ENCODE measurements around the gene CRLF3.
A peak's percentile ranks its signal among the peaks of the same experiment; 100 is the strongest.
"Not testable (repeated sequence)": the region's sequence is repeated elsewhere in the genome, so short reads cannot be mapped to it uniquely, and the experiment has no call there.

Gene CRLF3

DNA sequence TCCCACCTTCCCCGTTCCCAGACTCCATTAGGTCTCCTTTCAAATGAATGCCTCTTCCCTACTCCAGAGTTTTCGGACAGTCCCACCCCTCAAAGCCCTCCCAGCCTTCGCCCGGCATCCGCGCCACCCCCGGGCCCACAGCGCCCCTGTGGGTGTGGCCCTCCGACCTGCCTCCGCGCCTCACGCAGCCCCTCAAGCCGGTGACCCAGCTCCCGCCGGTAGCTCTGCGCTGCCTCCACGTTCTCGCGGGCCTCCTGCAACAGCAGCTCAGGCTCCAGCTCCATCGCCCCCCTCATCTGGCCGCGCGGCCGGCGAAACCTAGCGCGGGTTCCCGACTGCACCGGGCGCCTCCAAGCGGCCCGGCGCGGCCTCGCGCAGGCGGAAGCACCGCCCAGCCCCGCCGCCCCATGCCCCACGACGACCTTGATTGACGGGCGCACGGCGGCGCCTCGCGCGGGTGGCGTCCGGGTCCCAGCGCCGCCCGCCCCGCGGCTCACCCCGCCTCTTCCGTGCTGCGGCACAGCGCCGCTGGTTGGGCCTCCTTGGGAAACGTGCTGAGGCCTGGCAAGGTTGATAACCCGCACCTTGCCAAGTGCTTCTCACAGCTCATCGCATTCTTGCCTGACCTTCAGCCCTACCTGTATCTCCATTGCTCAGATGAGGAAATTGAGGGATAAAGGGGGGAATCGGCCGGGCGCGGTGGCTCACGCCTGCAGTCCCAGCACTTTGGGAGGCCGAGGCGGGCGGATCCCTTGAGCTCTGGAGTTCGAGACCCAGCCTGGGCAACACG, at the start of gene CRLF3:
TSS of gene CRLF3 (minus strand) at position 337 of the 790 bp plus-strand sequence. CDS start at position 296, 41 bp downstream.
- DNase-seq, result peak; percentile 91

DNA sequence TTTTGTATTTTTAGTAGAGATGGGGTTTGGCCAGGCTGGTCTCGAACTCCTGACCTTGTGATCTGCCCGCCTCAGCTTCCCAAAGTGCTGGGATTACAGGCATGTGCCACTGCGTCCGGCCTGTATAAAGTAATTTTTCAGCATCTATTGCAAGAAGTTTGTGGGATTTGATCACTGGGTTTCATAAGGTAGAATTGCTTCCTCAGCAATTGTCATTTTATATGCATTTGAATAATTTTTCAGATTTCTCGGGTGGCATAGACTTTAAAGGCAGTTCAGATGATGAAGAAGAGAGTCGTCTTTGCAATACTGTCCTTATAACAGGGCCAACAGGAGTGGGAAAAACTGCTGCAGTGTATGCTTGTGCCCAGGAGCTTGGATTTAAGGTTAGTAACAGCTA, 44.5 kb upstream of the CRLF3 start:
- no peak for DNase-seq

- DNase-seq, result no peak
Measured at GRCh38 chr17:30864636-30865035, 40.1 kb upstream of the CRLF3 start.

DNA sequence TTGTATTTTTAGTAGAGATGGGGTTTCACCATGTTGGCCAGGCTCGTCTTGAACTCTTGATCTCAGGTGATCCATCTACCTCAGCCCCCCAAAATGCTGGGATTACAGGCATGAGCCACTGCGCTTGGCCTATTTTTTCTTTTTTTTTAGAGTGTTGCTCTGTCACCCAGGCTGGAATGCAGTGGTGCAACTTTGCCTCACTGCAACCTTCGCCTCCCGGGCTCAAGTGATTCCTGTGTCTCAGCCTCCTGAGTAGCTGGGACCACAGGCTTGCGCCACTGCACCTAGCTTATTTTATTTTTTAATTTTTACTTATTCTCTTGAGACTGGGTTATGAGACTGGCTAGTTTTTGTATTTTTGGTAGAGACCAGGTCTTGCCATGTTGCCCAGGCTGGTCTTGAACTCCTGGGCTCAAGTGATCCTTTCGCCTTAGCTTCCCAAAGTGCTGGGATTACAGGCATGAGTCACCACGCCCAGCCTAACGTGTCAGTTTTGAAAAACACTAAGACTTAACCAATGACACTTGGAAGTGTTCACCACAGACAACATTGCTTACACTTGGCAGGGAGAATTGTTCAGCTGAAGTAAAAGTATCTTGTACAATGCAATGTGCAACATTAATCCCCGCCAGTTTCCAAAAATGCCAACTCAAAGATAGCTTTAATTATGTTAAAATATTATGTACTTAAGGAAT, 34.2 kb upstream of the CRLF3 start:
- DNase-seq, result no peak

- no peak for DNase-seq
Measured at GRCh38 chr17:30854146-30854545, 29.7 kb upstream of the CRLF3 start.

- no peak for DNase-seq
Measured at GRCh38 chr17:30848021-30848420, 23.5 kb upstream of the CRLF3 start.

GRCh38 chr17:30840771-30841170, 16.3 kb upstream of the CRLF3 start:
- no peak for DNase-seq

GRCh38 chr17:30838202-30838807, 13.8 kb upstream of the CRLF3 start:
- no peak for DNase-seq

DNA sequence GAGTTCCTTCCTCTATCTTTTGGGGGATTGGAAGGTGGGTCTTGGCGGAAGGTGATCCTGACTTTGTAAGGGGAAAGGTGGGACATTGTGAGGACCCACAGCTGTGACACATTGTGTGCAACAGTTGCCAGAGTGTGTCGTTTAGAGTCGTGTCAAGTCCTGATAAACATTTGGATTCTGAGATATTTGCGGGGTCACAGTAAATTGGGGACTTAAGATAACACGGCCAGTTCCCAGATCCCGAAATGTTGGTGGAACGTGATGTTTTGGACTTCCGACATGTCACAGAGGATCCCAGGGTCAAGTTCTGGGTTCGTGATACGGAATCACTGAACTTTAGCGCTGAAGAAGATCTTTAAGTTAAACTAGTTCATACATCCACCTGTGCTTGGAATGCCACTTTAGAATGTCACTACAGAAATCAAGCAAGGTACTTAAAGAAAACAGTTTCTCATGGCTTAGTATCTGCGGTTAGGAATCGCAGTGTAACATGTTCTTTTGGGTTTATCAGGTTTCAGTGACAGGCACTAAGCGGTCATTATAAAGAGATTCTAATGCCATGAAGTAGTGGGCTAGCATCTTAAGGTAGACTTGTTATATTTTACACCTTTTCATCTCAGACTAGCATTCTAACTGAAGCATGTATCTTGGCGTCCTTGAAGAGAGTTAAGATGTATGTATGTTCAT, 8.1 kb upstream of the CRLF3 start:
- DNase-seq, result no peak

DNA sequence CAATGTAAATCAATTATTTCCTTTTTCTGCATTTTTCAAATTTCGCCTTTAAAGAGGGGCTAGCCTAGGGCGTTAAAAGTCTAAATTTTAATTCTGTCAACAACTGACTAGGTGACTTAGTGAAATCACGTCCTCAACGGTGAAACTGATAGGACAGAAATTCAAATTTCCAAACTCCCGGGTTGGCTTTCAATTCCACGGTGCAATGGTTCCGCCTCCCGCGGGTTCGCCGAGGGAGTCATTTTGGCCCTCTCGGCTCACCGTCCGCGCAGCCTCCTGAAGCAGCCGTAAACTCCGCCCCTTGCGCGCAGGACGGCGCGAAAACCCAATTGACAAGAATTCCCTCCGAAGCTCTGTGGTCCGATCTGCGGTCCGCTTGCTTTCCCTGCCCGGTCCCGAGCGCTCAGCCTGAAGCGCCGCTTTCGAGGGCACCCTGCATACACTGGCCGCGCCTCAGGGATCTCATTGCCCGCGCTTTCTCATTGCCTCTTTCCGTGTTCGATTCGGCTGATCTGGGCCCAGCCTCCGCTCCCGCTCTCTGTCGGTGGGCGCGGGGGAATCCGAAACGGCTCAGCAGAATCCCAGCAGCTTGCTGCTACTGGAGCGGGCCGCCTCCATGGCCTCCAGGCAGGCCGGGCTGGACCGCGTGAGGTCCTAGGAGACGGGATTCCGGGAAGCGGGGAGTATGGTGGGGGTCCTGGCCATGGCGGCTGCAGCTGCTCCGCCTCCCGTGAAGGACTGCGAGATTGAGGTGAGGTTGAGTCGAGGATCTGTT, 7.4 kb upstream of the CRLF3 start, which contains the start of gene ATAD5:
TSS of gene ATAD5 (plus strand) at position 304 of the 775 bp plus-strand sequence. CDS start at position 686, 382 bp downstream.
- DNase-seq, result peak; percentile 90

DNA sequence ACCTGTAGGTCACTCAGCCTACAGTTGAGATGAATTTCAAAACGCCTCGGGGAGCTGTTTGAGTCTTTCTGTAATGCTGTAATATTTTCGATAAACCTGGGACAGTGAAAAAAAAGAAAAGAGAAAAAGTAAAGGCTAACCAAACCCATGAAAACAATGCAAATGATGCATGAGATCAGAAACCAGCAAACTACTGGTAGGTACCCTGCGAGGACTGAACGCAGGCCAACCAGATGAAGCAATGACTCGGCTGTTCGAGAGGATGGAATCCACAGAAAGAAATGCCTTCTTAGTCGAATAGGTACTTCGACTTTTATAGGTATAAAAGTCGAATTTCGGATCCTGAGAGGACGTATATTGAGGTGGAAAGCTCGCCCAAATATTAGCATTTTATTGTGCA, 6.8 kb upstream of the CRLF3 start:
- DNase-seq, result no peak

GRCh38 chr17:30829022-30829421, 4.5 kb upstream of the CRLF3 start:
- DNase-seq, result no peak

GRCh38 chr17:30827082-30827481, 2.6 kb upstream of the CRLF3 start:
- no peak for DNase-seq

- DNase-seq, result no peak
Measured at GRCh38 chr17:30824002-30824355, 513 bp downstream of the CRLF3 start.

GRCh38 chr17:30823421-30823820, 1.1 kb downstream of the CRLF3 start:
- DNase-seq, result no peak

DNA sequence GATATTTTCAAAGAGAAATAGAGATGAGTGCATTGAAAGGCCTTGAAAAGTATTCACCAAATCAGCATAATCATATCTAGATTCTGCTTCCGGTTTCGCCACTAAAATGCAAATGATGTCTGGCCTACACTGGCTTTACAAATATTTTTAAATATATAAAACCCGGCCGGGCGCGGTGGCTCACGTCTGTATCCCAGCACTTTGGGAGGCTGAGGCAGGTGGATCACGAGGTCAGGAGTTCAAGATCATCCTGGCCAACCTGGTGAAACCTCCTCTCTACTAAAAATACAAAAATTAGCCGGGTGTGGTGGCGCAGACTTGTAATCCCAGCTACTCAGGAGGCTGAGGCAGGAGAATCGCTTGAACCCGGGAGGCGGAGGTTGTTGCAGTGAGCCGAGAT, 1.6 kb downstream of the CRLF3 start:
- not testable (repeated sequence) for DNase-seq

GRCh38 chr17:30821871-30822723, 2.4 kb downstream of the CRLF3 start:
- no peak for DNase-seq

GRCh38 chr17:30819971-30820705, 4.4 kb downstream of the CRLF3 start:
- no peak for DNase-seq

DNA sequence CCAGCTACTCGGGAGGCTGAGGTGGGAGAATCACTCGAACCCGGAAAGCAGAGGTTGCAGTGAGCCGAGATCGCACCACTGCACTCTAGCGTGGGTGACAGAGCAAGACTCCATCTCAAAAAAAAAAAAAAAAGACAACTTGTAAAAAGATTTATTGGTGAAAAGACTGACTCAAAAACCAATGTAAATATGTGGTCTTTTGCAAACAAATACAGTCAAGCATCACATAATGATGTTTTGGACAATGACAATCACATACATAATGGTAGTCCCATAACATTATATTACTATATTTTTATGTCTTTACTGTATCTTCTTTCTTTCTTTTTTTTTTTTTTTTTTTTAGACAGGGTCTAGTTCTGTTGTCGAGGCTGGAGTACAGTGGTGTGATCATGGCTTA, 8.3 kb downstream of the CRLF3 start:
- no peak for DNase-seq

DNA sequence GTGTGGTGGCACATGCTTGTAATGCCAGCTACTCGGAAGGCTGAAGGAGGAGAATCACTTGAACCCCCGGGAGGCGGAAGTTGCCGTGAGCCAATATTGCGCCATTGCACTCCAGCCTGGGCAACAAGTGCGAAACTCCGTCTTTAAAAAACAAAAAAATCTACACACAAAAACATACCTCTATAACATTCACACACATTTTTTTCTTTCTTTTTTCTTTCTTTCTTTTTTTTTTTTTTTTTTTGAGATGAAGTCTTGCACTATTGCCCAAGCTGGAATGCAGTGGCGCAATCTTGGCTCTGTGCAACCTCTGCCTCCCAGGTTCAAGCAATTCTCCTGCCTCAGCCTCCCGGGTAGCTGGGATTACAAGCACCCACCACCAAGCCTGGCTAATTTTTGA, 9.6 kb downstream of the CRLF3 start:
- not testable (repeated sequence) for DNase-seq

DNA sequence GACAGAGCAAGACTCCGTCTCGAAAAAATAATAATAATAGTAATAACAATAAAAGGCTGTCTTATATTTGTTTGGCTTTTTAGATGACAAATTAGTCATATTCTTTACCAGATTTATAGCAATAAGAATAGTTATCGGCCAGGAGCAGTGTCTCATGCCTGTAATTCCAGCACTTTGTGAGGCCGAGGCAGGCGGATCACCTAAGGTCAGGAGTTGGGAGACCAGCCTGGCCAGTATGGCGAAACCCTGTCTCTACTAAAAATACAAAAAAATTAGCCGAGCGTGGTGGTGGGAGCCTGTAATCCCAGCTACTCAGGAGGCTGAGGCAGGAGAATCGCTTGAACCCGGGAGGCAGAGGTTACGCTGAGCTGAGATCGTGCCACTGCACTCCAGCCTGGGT, 10.3 kb downstream of the CRLF3 start:
- DNase-seq, result not testable (repeated sequence)
